ENCODE measurements around the gene SCUBE2.

SCUBE2 gene

DNA sequence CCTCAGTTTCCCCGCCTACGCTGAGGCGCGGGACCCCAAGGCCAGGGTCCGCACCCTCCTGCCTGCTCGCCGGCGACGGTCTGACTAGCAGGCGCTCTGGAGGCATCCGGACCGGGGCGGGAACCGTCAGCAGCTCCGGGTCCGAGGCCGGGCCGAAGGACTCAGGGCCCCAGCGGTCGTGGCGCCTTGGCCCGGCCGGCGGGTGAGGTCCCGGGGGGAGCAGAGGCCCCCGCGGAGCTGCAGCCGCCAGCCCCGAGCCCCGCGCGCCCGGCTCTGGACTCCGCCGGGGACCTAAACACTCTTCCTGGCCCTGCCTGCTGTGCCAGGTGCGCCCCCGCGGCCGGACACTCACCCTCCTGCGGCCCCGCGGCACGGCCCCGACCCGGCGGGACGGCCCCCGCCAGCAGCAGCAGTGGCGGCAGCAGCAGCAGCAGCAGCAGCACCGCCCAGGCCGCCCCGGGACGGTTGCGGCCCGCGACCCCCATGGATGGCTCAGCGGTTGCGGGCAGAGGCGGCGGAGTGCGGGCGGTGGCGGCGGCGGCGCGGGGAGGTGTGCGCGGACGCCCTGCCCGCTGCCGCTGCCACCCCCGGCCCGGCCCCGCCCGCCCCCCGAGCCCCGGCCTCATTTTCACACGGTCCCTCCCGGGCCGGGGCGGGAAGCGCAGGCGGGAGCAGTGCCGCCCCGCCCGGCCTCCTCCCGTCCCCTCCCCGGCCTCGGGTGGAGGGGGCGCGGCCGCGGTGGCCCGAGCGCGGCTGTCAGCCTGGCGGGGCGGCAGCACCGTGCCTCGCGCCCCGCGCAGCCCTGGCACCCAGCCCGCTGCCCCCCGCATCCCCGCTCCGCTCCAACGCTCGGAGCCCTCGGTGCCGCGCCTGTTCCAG, at the start of gene SCUBE2:
TSS of gene SCUBE2 (minus strand) at position 556 of the 879 bp plus-strand sequence. CDS start at position 485, 71 bp downstream.
- DNase-seq, result no peak

DNA sequence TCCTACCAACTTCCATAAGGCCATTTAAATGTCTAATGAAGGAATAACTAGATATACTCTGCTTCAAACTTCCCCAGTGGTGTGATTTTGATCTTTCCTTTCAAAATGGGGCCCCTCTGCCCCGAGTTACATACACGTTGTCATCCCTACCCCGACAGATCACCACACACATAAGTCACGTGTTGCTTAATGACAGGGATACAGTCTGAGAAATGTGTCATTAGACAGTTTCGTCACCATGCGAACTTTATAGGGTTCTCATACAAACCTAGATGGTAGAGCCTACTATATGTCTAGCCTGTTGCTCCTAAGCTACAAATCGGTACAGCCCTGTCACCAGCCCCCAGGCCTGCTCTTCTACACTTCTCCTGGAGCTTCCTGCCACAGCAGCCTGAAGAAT, 49.8 kb upstream of the SCUBE2 start:
- no peak for DNase-seq

DNA sequence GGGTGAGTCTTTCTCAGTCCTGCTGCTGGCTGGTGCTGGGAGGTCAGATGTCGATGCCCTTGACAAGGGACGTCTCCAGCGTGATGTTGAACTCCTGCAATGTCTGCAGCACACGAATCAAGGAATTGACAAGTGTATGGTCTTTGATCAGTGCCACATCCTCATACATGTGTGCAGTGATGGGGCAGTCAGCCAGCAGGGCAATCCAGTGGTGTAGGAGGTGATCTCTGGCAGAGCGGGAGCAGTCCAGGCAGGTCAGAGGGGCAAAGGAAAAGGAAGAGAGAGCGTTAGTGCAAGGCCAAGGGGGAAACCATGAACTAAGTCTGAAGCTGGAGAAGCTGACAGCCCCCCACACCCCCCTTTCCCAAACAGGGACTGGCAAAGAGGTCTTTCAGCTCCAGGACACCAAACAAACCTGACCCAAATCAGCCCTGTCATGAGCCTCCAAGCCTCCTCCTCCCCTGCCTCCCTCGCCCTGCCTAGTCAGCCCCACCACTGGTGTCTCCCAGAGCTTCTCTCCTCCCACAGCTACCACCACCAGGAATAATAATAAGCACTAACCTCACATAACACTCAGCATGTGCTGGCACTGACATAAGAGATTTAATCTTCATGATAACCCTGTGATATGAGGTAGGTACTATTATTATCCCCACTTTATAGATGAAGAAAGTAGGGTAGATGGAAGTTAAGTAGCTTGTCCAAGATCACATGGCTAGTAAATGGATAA, 48.4 kb upstream of the SCUBE2 start:
- DNase-seq, result no peak

- peak; percentile 6 for DNase-seq
Observed at GRCh38 chr11:9138612-9139579, 47.5 kb upstream of the SCUBE2 start.

- DNase-seq, result no peak
Observed at GRCh38 chr11:9138133-9138453, 46.7 kb upstream of the SCUBE2 start.

DNA sequence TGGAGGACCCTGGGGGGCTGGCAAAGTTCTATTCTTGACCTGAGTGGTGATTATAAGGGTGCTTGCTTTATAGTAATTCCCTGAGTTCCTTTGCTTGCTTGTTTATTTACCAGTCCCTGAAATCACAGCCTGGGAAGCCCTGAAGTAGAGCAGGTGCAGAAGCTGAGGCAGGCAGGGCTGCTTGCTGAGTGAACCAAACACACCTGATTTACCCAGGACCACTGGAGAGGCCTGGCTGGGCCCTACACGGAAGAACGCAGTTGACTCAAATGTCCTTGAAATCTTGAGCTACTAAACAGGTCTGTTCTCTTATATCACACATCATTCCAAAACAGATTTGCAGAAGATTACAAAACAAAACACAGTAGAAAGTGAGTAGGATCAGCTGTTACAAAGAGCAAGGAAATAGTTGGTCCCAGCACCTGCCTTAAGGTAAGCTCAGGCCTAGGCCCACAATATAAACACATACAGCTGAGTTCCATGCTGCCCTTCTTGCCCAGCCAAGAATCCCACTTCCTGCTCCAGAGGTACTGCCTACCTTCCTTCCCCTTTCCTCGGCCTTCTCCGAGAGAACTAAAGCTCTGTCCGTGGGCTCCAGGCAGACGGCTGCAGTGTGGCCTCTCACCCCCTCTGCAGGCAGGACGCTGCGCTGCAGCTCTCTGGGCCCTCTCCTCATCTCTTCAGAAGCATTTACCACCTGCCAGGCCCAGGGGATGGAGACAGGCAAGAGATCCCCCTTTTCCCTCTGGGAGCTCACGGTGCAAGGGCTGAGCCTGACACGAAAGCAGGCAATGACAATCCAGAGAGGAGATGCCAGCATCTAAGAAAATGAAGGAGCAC, 46.1 kb upstream of the SCUBE2 start:
- peak; percentile 63 for DNase-seq

DNA sequence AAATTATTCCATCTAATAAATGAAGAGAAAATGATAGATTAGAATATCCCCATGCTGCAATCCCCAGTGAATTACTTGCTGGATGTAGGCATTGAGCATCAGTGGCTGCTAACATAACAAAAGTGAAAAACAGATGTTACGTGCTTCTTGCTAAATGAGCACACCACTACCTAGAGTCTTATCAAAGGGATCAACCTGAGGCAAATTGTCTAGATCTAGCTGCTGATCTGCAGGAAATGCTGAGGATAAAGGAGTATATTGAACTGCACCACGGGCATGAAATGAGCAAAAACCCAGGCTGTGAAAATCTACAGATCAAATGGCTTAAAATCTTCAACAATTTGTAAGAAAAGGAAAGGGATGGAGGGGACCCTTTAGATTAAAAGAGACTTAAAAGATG, 45.3 kb upstream of the SCUBE2 start:
- DNase-seq, result no peak

DNA sequence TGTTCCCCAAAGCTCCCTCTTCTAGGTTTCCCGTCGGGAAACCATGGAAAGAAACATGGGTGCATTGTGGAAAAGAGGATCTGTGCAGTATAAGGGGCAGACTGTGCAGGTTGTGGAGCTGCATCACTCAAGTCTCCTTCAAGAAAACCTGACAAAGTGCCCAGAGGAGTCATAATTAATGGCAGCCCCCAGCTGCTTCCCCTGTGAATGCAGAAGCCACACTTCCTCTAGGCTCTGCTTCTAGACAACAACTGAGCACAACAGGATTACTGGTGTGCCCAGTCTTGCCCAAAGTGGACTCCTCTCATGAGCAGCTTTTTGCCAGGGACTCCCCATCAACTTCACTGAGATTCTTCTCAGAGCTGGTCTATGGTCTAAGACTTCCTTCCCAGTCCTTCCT, 42.6 kb upstream of the SCUBE2 start:
- no peak for DNase-seq

DNA sequence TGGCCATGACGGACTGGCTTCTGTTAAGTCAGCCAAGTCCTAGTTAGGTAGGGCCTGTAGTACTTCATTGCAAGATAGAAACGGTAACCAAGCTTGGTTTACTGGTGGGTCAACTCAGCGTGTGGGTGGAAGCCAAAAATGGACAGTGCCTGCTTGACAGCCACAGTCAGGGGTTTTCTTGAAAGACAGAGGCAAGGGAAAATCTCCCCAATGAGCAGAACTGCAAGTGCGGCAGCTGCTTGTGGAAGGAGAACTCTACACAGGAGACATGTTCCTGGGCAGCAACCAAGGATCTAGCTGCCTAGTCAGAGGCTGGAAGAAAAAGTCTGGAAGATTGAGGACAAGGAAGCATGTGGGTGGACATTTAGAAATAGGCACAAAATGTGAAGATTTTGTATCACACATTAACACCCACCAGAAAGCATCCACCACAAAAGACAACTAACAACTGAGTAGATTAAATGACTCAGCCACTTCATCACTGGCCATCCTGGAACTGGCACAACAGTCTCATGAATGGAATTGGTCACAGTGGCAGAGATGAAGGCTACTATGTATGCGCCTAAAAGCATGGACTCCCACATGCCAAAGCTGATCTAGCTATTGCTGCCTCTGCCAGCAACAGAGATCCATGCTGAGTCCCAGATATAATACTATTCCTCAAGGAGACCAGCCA, 40.9 kb upstream of the SCUBE2 start:
- no peak for DNase-seq

DNA sequence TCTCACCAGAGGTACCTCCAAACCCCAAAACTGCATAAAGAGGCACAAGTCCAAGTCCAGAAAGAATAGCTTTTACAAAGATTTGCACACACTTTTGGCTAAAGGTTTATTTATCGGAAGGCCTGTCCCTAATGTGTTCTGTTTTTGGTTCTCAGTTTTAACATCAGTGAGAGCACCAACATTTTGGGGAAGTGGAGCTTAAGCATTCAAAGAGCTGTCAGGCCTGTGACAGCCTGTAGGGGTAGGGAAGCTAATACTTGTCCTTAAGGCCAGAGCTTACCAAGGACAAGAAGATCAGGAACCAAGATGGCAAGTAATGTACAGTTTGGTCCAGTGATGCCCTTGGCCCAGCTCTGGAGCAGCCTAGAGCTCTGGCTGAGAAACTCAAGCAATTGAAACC, 38.9 kb upstream of the SCUBE2 start:
- no peak for DNase-seq

DNA sequence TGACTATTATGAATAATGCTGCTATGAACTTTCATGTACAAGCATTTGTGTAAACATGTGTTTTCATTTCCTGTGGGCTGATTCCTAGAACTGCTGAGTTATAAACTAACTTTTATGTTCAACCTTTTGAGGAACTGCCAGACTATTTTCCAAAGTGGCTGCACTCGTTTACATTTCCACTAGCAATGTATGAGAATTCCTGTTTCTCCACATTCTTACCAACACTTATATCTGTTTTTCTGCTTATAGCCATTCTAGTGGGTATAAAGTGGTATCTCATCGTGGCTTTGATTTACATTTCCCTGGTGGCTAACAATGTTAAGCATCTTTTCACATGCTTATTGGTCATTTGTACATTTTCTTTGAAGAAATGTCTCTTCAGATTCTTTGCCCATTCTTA, 35.2 kb upstream of the SCUBE2 start:
- no peak for DNase-seq

GRCh38 chr11:9125185-9125886, 33.9 kb upstream of the SCUBE2 start:
- no peak for DNase-seq

GRCh38 chr11:9123595-9124304, 32.4 kb upstream of the SCUBE2 start:
- no peak for DNase-seq

DNA sequence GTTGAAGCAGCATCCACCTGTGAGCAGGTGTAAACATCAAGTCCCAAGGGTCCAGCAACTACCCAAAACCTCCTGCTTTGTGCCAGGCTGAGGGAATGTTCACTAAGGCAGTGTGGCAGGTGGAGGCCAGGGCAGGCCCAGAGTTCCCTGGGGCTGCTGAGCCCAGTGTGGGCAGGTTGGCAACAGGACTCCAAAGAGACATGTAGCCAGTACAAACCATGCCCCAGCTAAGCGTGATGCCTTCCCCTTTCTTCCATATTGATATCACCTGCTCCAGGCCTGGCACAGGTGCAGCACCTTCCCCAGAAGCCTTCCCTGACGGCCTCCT, 30.0 kb upstream of the SCUBE2 start:
- DNase-seq, result no peak

- DNase-seq, result no peak
Observed at GRCh38 chr11:9120664-9121468, 29.5 kb upstream of the SCUBE2 start.

DNA sequence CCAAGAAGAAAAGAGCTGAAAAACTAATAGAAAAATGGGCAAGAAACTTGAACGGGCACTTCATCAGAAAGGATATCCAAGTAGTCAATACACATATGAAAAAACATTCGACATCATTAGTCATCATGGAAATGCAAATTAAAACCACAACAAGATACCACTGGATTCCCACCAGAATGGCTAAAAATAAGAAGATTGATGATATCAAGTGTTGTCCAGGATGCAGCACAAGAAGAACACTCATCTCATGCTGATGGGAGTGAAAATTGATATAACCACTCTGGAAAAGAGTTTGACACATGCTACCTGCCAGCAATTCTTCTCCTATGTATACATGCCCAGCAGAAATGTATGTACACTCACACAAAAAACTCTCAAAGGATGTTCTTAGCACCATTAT, 26.9 kb upstream of the SCUBE2 start:
- DNase-seq, result no peak

- no peak for DNase-seq
Observed at GRCh38 chr11:9112075-9112474, 20.7 kb upstream of the SCUBE2 start.

DNA sequence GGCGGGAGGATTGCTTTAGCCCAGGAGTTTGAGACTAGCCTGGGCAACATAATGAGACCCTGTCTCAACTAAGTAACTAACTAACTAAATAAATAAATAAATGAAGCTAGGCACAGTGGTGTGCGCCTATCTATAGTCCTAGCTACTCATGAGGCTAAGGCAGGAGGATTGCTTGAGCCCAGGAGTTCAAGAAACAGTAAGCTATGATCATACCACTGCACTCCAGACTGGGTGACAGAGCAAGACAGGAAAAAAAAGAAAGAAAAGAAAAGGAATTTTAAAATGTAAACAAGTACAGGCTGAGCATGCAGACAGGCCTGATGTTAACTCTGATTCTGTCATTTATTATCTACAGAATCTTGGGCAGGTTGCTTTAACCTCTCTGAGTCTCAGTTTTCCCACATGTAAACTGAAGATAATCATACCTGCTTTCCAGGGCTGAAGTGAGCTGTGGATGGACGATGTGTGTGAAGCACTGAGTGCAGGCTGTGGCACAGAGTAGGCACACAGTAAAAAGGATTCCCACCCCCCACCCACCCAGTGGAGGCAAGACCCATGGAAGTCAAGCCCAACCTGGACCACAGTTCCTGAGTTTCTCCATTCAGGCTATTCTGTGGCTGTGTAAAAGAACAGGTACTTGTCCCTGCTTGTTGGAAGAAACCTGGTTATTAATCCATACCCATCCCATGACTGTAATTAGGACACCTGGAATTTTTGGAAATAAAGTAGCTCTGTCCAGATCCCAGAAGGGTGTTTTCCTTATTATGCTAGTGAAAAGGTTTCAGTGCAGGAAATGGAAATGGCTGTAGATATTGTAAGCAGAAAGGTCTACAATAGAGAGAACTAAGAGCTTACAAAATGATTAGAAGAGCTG, 18.7 kb upstream of the SCUBE2 start:
- DNase-seq, result no peak

DNA sequence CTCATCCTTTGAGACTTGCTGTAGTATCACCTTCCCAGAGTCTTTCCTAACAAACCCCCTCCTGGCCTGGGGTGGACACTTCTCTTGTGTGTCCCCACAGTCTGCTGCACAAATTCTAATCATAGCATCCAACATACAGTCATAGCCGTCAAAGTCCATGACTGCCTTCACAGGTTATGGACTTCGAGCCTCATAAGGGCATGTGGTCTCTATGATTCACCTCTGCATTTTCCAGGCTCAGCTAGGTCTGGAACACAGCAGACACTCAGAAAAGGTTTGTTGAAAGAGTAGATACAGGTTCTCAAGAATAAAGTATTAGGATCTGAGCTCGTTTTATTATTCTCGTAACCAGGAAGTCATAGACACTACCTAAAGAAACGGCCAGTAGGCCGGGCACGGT, 13.2 kb upstream of the SCUBE2 start:
- no peak for DNase-seq

Data from NCI-H2107 (cell line).